Measurements from ENCODE around the gene SLC44A3. TPM values are rescaled to one million over a fixed set of nuclear protein-coding genes. Genes with fewer than 3 reads are reported as not detected.

Gene SLC44A3
- total and polyA plus RNA-seq, 4 experiments from 2014 or later: 1.1 to 2.3 (median 1.9) TPM

- Histone ChIP-seq H3K36me3 (ENCODE audit: insufficient read depth, low read length) (no peaks in the 10 kb centered on the region), H3K4me1 (ENCODE audit: insufficient read depth, low read length) (peaks cover 3% of the 10 kb centered on the region), H3K4me3 (ENCODE audit: low read length in 2 of 2) (no peak overlapping the region), H3K27me3 (ENCODE audit: insufficient read depth, low read length) (no peaks in the 10 kb centered on the region), H3K27ac (ENCODE audit: low read depth, low read length) (no peak overlapping the region), H3K9me3 (ENCODE audit: control insufficient read depth in 1 of 2, low read length in 2 of 2) (no peaks in the 10 kb centered on the region)
- no peak overlapping the region for H3K27ac Mint-ChIP-seq
- H3K4me1 Mint-ChIP-seq: peaks cover 5 to 10% (median 7%) of the 10 kb centered on the region in 4 donors
- H3K4me3 Mint-ChIP-seq: no peak overlapping the region
- no peak for DNase-seq
- intact Hi-C loops (cut with micrococcal nuclease): no loop called here
- POLR2A ChIA-PET (ENCODE audit: partially characterized antibody): no interaction called here
- no peaks in the 10 kb centered on the region for H3K9me3 Mint-ChIP-seq
- CTCF ChIA-PET (ENCODE audit: partially characterized antibody): no interaction called here
- peaks cover 0 to 2% of the 10 kb centered on the region in 2 donors for H3K27me3 Mint-ChIP-seq
- H3K36me3 Mint-ChIP-seq: no peaks in the 10 kb centered on the region
Observed at GRCh38 chr1:94888201-94888600, 68.0 kb downstream of the SLC44A3 start.

GRCh38 chr1:94892604-94893254 lies 72.6 kb downstream of the SLC44A3 start:
- Histone ChIP-seq H3K36me3 (ENCODE audit: insufficient read depth, low read length) (no peaks in the 10 kb centered on the region), H3K4me3 (ENCODE audit: low read length in 2 of 2) (no peak overlapping the region), H3K9me3 (ENCODE audit: control insufficient read depth in 1 of 2, low read length in 2 of 2) (no peaks in the 10 kb centered on the region), H3K27me3 (ENCODE audit: insufficient read depth, low read length) (no peaks in the 10 kb centered on the region), H3K4me1 (ENCODE audit: insufficient read depth, low read length) (no peaks in the 10 kb centered on the region), H3K27ac (ENCODE audit: low read depth, low read length) (no peak overlapping the region)
- Mint-ChIP-seq H3K4me3 (no peak overlapping the region), H3K9me3 (no peaks in the 10 kb centered on the region), H3K36me3 (no peaks in the 10 kb centered on the region), H3K27ac (no peak overlapping the region), H3K4me1 (no peaks in the 10 kb centered on the region), H3K27me3 (peaks cover 0 to 10% of the 10 kb centered on the region in 2 donors)
- intact Hi-C loops (cut with micrococcal nuclease): no loop called here
- CTCF ChIA-PET (ENCODE audit: partially characterized antibody): interaction anchor here (0.6 kb wide), 1 partner anchor 184 kb away, joined by 3 read pairs; no protein-coding TSS in a partner anchor
- POLR2A ChIA-PET (ENCODE audit: partially characterized antibody): no interaction called here
- DNase-seq: no peak

GRCh38 chr1:94894630-94895029 lies 74.5 kb downstream of the SLC44A3 start:
- no peak for DNase-seq
- Mint-ChIP-seq H3K27me3 (peaks cover 0 to 10% of the 10 kb centered on the region in 2 donors), H3K9me3 (no peaks in the 10 kb centered on the region), H3K4me3 (no peak overlapping the region), H3K4me1 (no peaks in the 10 kb centered on the region), H3K27ac (no peak overlapping the region), H3K36me3 (no peaks in the 10 kb centered on the region)
- Histone ChIP-seq H3K9me3 (ENCODE audit: control insufficient read depth in 1 of 2, low read length in 2 of 2) (no peaks in the 10 kb centered on the region), H3K4me1 (ENCODE audit: insufficient read depth, low read length) (no peaks in the 10 kb centered on the region), H3K36me3 (ENCODE audit: insufficient read depth, low read length) (no peaks in the 10 kb centered on the region), H3K27ac (ENCODE audit: low read depth, low read length) (no peak overlapping the region), H3K27me3 (ENCODE audit: insufficient read depth, low read length) (no peaks in the 10 kb centered on the region), H3K4me3 (ENCODE audit: low read length in 2 of 2) (no peak overlapping the region)
- intact Hi-C loops (cut with micrococcal nuclease): no loop called here
- ChIA-PET POLR2A (ENCODE audit: partially characterized antibody) (no interaction called here), CTCF (ENCODE audit: partially characterized antibody) (no interaction called here)

GRCh38 chr1:94895518-94895917 lies 75.4 kb downstream of the SLC44A3 start:
- CTCF ChIA-PET (ENCODE audit: partially characterized antibody): no interaction called here

GRCh38 chr1:94898491-94899385 lies 78.6 kb downstream of the SLC44A3 start:
- no peak overlapping the region for H3K27ac ChIP-seq (ENCODE audit: low read depth, low read length)
- no peaks in the 10 kb centered on the region for H3K36me3 ChIP-seq (ENCODE audit: insufficient read depth, low read length)
- intact Hi-C loops (cut with micrococcal nuclease): no loop called here
- no peak overlapping the region for H3K4me3 ChIP-seq (ENCODE audit: low read length in 2 of 2)
- no peaks in the 10 kb centered on the region for H3K27me3 ChIP-seq (ENCODE audit: insufficient read depth, low read length)
- H3K27me3 Mint-ChIP-seq: peaks cover 0 to 8% of the 10 kb centered on the region in 2 donors
- H3K4me1 ChIP-seq (ENCODE audit: insufficient read depth, low read length): no peaks in the 10 kb centered on the region
- POLR2A ChIA-PET (ENCODE audit: partially characterized antibody): no interaction called here
- no peak overlapping the region for H3K27ac Mint-ChIP-seq
- CTCF ChIA-PET (ENCODE audit: partially characterized antibody): interaction anchor here (0.8 kb wide), 1 partner anchor 44 kb away, joined by 4 read pairs; no protein-coding TSS in a partner anchor
- no peaks in the 10 kb centered on the region for H3K4me1 Mint-ChIP-seq
- H3K9me3 Mint-ChIP-seq: no peaks in the 10 kb centered on the region
- no peak overlapping the region for H3K4me3 Mint-ChIP-seq
- DNase-seq: no peak
- H3K9me3 ChIP-seq (ENCODE audit: control insufficient read depth in 1 of 2, low read length in 2 of 2): no peaks in the 10 kb centered on the region
- no peaks in the 10 kb centered on the region for H3K36me3 Mint-ChIP-seq

More at GRCh38 chr1:94895518-94895917, 75.4 kb downstream of the SLC44A3 start:
- no peaks in the 10 kb centered on the region for H3K4me1 ChIP-seq (ENCODE audit: insufficient read depth, low read length)
- H3K9me3 Mint-ChIP-seq: no peaks in the 10 kb centered on the region
- no peaks in the 10 kb centered on the region for H3K27me3 ChIP-seq (ENCODE audit: insufficient read depth, low read length)
- POLR2A ChIA-PET (ENCODE audit: partially characterized antibody): no interaction called here
- no peaks in the 10 kb centered on the region for H3K9me3 ChIP-seq (ENCODE audit: control insufficient read depth in 1 of 2, low read length in 2 of 2)
- no peaks in the 10 kb centered on the region for H3K36me3 ChIP-seq (ENCODE audit: insufficient read depth, low read length)
- H3K36me3 Mint-ChIP-seq: no peaks in the 10 kb centered on the region
- no peaks in the 10 kb centered on the region for H3K4me1 Mint-ChIP-seq
- H3K4me3 Mint-ChIP-seq: no peak overlapping the region
- intact Hi-C loops (cut with micrococcal nuclease): no loop called here
- H3K27ac Mint-ChIP-seq: no peak overlapping the region
- DNase-seq: no peak
- H3K4me3 ChIP-seq (ENCODE audit: low read length in 2 of 2): no peak overlapping the region
- H3K27me3 Mint-ChIP-seq: peaks cover 0 to 10% of the 10 kb centered on the region in 2 donors
- no peak overlapping the region for H3K27ac ChIP-seq (ENCODE audit: low read depth, low read length)

- Mint-ChIP-seq H3K36me3 (no peaks in the 10 kb centered on the region), H3K4me3 (no peak overlapping the region), H3K27me3 (peaks cover 0 to 8% of the 10 kb centered on the region in 2 donors), H3K27ac (no peak overlapping the region), H3K9me3 (no peaks in the 10 kb centered on the region), H3K4me1 (no peaks in the 10 kb centered on the region)
- intact Hi-C loops (cut with micrococcal nuclease): no loop called here
- H3K4me1 ChIP-seq (ENCODE audit: insufficient read depth, low read length): no peaks in the 10 kb centered on the region
- no peaks in the 10 kb centered on the region for H3K9me3 ChIP-seq (ENCODE audit: control insufficient read depth in 1 of 2, low read length in 2 of 2)
- CTCF ChIA-PET (ENCODE audit: partially characterized antibody): interaction anchor here (0.8 kb wide), 1 partner anchor 45 kb away, joined by 4 read pairs; no protein-coding TSS in a partner anchor
- no peak for DNase-seq
- H3K27ac ChIP-seq (ENCODE audit: low read depth, low read length): no peak overlapping the region
- no peaks in the 10 kb centered on the region for H3K36me3 ChIP-seq (ENCODE audit: insufficient read depth, low read length)
- POLR2A ChIA-PET (ENCODE audit: partially characterized antibody): no interaction called here
- no peaks in the 10 kb centered on the region for H3K27me3 ChIP-seq (ENCODE audit: insufficient read depth, low read length)
- H3K4me3 ChIP-seq (ENCODE audit: low read length in 2 of 2): no peak overlapping the region
Observed at GRCh38 chr1:94899756-94900155, 79.6 kb downstream of the SLC44A3 start.

- Histone ChIP-seq H3K4me1 (ENCODE audit: insufficient read depth, low read length) (no peaks in the 10 kb centered on the region), H3K9me3 (ENCODE audit: control insufficient read depth in 1 of 2, low read length in 2 of 2) (no peaks in the 10 kb centered on the region), H3K36me3 (ENCODE audit: insufficient read depth, low read length) (no peaks in the 10 kb centered on the region), H3K27me3 (ENCODE audit: insufficient read depth, low read length) (no peaks in the 10 kb centered on the region), H3K27ac (ENCODE audit: low read depth, low read length) (no peak overlapping the region), H3K4me3 (ENCODE audit: low read length in 2 of 2) (no peak overlapping the region)
- DNase-seq: no peak
- Mint-ChIP-seq H3K36me3 (no peaks in the 10 kb centered on the region), H3K4me3 (no peak overlapping the region), H3K4me1 (no peaks in the 10 kb centered on the region), H3K27me3 (peaks cover 1 to 3% of the 10 kb centered on the region in 2 donors), H3K9me3 (no peaks in the 10 kb centered on the region), H3K27ac (no peak overlapping the region)
- intact Hi-C loops (cut with micrococcal nuclease): no loop called here
- ChIA-PET POLR2A (ENCODE audit: partially characterized antibody) (no interaction called here), CTCF (ENCODE audit: partially characterized antibody) (interaction anchor here (1.3 kb wide), 1 partner anchor 140 kb away, joined by 4 read pairs; no protein-coding TSS in a partner anchor)
Observed at GRCh38 chr1:94901841-94902240, 81.7 kb downstream of the SLC44A3 start.

Data from CD4-positive, alpha-beta memory T cell (primary cell).